ENCODE data around the gene TRPM2. TPM values are rescaled to one million over a fixed set of nuclear protein-coding genes. Genes with fewer than 3 reads are reported as not detected.
A peak's percentile ranks its signal among the peaks of the same experiment; 100 is the strongest.

The TRPM2 gene
- polyA plus RNA-seq = 10 to 100 TPM in 1 of 3 donors, 1 to 10 TPM in 2; 3.0 to 11.1 (median 4.4) TPM

DNA sequence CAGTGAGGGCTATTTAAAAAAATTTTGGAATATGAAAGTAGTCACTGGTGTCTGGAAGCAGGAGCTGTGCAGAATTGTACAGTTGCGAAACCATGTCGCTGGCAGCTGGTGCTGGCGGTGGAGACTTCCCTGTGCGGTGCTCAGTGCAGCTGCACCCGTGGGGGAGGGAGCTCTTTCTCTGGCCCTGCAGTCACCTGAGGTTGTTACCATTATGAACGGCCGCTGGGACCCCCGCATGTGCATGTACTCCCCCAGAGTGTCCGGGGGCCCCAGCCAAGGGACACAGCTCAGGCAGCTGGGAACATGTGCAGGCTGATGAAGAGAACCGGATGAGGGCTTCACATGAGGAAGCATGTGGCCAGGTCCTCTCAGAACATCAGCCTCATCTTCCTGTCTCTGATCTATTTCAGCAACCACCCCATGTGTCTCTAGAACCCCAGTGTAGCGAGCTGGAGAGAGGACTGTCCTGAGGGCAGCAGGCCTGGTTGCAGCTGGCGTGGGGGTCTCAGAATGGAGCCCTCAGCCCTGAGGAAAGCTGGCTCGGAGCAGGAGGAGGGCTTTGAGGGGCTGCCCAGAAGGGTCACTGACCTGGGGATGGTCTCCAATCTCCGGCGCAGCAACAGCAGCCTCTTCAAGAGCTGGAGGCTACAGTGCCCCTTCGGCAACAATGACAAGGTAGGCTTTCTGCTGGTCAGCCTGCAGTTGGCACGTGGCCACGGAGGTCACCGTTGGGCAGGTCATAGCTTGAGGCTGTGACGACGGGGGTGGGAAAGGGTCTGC lies at the start of gene TRPM2:
Gene TRPM2, plus strand, starts transcription at position 431 of the 780 bp plus-strand sequence. Its CDS starts 80 bp downstream, at position 511.
- peaks cover 5 to 24% (median 23%) of the 10 kb centered on the region in 3 donors for H3K36me3 Mint-ChIP-seq
- H3K4me1 Mint-ChIP-seq = peaks cover 50 to 51% of the 10 kb centered on the region in 2 donors
- no peaks in the 10 kb centered on the region for H3K9me3 Mint-ChIP-seq
- peaks cover 2 to 9% (median 2%) of the 10 kb centered on the region in 3 donors for H3K27me3 Mint-ChIP-seq (ENCODE audit: low read depth in 3 of 3)
- peak; percentile 44 to 51 (median 50) for DNase-seq
- peak within 1 kb of the TSS; percentile 65 to 82 (median 74) for H3K27ac Mint-ChIP-seq
- peak within 1 kb of the TSS; percentile 87 to 95 (median 91) for H3K4me3 Mint-ChIP-seq

DNA sequence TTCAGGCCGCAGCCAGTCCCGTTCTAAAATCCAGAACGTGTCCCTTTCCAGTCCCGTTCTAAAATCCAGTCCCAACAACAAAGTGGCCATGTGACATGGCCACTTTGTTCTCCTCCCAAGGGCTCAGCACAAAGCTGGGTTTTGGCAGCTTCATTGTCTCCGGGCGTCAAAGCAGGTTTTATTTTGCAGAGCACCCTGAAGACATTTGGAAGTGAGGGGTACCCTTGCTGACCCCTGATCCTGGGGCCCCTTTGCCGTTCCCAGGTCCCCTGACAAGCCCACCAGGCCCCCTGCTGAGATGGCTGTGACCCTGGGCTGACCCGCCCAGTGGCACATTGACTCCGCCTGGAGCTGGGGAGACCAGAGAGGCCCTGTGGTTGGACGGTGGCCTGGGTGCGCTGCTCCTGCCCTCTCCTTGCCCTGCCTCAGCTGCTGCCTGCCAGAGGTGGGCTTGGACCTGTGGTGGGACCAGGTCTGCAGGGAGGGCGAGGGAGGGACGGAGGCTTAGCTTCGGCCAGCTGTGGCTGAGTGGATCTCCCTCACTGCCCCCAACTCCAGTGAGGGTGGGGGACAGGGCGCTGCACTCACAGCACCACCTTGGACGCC lies 49.3 kb upstream of the TRPM2 start:
- no peak overlapping the region for H3K27ac Mint-ChIP-seq
- H3K4me1 Mint-ChIP-seq = peaks cover 23 to 34% of the 10 kb centered on the region in 2 donors
- no peak for DNase-seq
- peaks cover 0 to 4% (median 4%) of the 10 kb centered on the region in 3 donors for H3K27me3 Mint-ChIP-seq (ENCODE audit: low read depth in 3 of 3)
- no peaks in the 10 kb centered on the region for H3K36me3 Mint-ChIP-seq
- no peaks in the 10 kb centered on the region for H3K9me3 Mint-ChIP-seq
- H3K4me3 Mint-ChIP-seq = no peak overlapping the region

DNA sequence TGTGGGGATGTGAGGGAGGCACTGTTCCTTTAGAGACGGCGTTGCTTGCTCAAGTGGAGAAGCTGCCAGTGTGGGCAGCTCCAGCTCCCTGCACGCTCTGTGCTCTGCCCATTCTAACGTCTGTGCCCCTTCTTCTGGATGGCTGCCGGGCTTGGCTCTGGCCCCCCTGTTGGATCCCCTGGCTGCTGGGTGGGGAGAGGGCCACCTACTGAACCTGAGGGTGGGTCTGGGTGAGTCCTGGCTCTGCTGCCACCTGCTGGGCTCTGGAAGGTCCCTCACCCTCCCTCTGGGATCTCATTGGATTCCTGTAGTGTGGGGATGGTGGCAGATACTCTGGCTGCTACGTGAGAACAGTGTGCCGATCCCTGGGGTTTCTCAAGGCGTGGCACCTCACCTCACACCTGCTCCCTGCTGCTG lies 48.5 kb upstream of the TRPM2 start:
- Mint-ChIP-seq H3K27ac (peak overlapping the region in 4 of 6 donors; percentile 50 to 78 (median 52)), H3K4me1 (peaks cover 18 to 30% of the 10 kb centered on the region in 2 donors), H3K9me3 (no peaks in the 10 kb centered on the region), H3K36me3 (no peaks in the 10 kb centered on the region), H3K27me3 (ENCODE audit: low read depth in 3 of 3) (peaks cover 0 to 4% (median 1%) of the 10 kb centered on the region in 3 donors), H3K4me3 (no peak overlapping the region)
- peak; percentile 22 to 30 (median 28) for DNase-seq

DNA sequence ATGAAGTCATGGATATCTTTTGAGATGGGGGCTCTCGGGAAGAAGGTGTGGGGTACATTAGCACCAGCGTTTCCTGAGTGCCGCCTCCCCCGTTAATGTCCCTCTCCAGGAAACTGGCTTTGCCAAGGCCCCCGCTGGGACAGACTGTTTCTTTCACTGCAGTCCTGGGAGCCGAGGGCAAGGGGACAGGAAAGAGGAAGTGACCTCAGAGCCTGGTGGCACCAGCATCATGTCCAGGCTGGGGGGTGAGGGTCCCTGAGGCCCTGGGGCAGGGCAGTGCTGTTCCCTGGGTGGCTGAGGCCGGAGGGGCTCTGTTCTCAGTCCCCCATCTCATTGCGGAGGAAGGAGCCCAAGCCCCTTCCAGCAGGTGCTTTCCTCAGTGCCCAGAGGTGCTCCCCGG lies 47.7 kb upstream of the TRPM2 start:
- Mint-ChIP-seq H3K4me1 (peaks cover 18 to 30% of the 10 kb centered on the region in 2 donors), H3K27ac (no peak overlapping the region)
- no peak for DNase-seq

DNA sequence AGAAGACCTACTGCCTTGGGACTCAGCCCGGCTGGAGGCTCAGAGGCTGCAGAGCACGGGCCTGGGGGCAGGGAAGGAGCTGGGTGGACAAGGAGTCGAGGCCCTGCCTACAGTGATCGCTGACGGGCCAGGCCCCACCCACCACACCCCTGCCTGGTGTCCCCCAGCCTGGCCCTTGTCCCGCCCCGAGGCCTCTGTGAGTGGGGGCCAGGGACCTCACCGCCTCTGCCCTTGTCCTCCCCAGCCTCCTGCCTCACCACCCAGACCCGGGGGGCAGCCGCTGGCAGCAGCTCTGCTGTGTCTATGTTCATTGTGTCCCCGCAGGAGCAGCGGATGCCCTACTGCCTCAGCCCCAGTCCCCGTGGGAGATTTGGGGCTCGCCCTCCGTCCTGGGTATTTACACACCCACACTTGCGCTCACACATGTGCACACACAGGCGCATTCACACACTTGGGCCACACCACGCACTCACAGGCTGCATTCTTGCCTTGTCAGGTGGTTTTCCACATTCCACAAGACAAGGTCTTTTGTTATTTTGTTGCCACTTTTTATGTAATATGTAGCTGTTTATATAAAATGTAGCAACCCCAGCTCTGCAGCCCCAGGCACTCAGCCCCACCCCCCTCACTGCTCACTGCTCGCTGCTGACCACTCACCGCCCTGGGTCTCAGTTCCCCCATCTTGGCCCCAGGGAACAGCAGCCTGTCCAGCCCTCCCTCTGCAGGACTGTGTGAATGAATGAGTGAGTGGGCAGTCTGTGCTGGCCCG lies 46.3 kb upstream of the TRPM2 start:
- H3K4me3 Mint-ChIP-seq = no peak overlapping the region
- peaks cover 17 to 19% of the 10 kb centered on the region in 2 donors for H3K4me1 Mint-ChIP-seq
- peaks cover 5 to 7% (median 6%) of the 10 kb centered on the region in 3 donors for H3K36me3 Mint-ChIP-seq
- DNase-seq = no peak
- peaks cover 1 to 2% (median 2%) of the 10 kb centered on the region in 3 donors for H3K27me3 Mint-ChIP-seq (ENCODE audit: low read depth in 3 of 3)
- H3K9me3 Mint-ChIP-seq = no peaks in the 10 kb centered on the region
- H3K27ac Mint-ChIP-seq = peak overlapping the region in 1 of 6 donors; percentile 45

More for the DNA sequence above, 47.7 kb upstream of the TRPM2 start:
- H3K9me3 Mint-ChIP-seq = no peaks in the 10 kb centered on the region
- H3K27me3 Mint-ChIP-seq (ENCODE audit: low read depth in 3 of 3) = peaks cover 0 to 4% (median 1%) of the 10 kb centered on the region in 3 donors
- no peak overlapping the region for H3K4me3 Mint-ChIP-seq
- H3K36me3 Mint-ChIP-seq = no peaks in the 10 kb centered on the region

DNA sequence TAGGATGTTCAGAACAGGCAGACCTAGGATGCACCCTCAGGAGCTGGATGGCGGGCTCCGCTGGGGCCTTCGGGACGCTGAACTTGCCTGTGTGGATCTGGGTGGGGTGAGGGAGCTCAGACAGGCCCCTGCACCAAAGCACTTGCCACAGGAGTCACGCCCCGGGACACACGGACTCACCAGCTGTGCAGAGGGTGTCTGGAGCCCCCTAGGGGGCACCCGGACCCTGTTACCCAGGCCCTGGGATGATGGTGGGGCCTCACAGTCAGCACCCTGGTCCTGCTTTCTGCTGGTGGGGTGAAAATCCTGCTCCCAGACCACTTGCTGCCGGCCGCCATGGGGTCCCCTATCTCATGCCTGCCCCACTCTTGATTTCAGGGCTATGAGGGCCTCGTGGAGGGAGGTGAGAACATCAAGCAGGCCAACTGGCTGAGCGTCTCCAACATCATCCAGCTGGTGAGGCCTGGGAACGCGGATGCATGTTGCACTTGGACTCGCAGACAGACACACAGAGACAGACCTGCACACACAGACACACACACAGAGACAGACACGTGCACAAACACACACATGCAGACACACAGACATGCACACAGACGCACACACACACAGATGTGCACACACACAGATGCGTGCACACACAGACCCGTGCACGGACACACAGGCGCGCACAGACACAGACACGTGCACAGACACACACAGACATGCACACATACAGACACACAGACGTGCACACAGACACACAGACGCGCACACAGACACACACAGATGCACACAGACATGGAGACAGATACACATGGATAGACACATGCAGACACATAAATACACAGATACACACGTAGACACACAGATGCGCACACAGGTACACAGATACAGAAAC lies 42.6 kb upstream of the TRPM2 start:
- Mint-ChIP-seq H3K36me3 (peaks cover 5 to 7% (median 6%) of the 10 kb centered on the region in 3 donors), H3K4me3 (no peak overlapping the region), H3K27ac (peak overlapping the region in 2 of 6 donors; percentile 47 to 68), H3K9me3 (no peaks in the 10 kb centered on the region), H3K4me1 (peaks cover 0 to 4% of the 10 kb centered on the region in 2 donors), H3K27me3 (ENCODE audit: low read depth in 3 of 3) (peaks cover 1 to 3% (median 2%) of the 10 kb centered on the region in 3 donors)
- no peak for DNase-seq

DNA sequence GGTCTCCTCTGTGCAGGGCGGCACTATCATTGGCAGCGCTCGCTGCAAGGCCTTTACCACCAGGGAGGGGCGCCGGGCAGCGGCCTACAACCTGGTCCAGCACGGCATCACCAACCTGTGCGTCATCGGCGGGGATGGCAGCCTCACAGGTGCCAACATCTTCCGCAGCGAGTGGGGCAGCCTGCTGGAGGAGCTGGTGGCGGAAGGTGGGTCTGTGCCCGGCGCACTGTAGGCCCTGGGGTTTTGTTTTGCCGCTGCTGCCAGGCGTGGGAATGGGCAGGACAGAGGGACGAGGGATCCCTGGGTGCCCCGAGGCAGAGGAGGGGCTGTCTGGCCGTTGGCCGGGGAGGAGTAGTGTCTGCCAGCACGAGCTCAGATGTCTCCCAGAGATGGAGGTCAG lies 41.3 kb upstream of the TRPM2 start:
- no peak overlapping the region for H3K27ac Mint-ChIP-seq
- no peak for DNase-seq
- H3K9me3 Mint-ChIP-seq = no peaks in the 10 kb centered on the region
- H3K36me3 Mint-ChIP-seq = peaks cover 5 to 7% (median 6%) of the 10 kb centered on the region in 3 donors
- no peak overlapping the region for H3K4me3 Mint-ChIP-seq
- peaks cover 2 to 4% (median 3%) of the 10 kb centered on the region in 3 donors for H3K27me3 Mint-ChIP-seq (ENCODE audit: low read depth in 3 of 3)
- H3K4me1 Mint-ChIP-seq = peaks cover 0 to 3% of the 10 kb centered on the region in 2 donors

DNA sequence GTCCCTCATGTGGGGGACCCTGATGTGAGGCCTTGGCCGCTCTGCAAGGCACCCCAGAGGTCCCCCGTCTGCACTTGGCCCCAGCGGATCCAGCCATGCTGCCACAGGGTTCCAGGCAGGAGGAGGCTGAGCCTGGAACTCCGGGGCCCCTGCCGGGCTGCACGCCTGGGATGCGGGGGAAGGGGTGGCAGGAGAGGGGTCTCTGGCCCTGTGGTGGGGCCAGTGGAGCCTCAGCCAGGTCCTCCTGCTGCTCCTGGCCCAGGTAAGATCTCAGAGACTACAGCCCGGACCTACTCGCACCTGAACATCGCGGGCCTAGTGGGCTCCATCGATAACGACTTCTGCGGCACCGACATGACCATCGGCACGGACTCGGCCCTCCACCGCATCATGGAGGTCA lies 40.7 kb upstream of the TRPM2 start:
- H3K36me3 Mint-ChIP-seq = peaks cover 5 to 7% (median 6%) of the 10 kb centered on the region in 3 donors
- peaks cover 2 to 4% (median 3%) of the 10 kb centered on the region in 3 donors for H3K27me3 Mint-ChIP-seq (ENCODE audit: low read depth in 3 of 3)
- H3K27ac Mint-ChIP-seq = no peak overlapping the region

DNA sequence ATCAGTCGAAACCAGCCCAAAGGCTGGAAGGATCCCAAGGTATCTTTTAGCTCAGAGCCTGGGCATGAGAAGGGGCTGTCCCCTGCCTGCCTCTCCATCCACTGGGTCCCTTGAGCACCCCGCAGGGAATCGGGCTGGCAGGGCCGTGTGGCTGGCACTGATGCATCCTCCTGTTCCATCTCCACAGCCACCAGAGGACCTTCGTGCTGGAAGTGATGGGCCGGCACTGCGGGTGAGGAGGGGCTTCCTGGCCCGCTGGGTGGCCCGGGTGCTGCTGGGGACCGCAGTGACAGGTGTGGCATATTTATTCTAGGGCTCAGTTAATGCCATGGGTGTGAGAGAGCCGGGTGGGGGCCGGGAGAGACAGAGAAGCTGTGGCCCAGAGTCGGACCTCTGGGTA lies 40.0 kb upstream of the TRPM2 start:
- Mint-ChIP-seq H3K36me3 (peaks cover 5 to 7% (median 6%) of the 10 kb centered on the region in 3 donors), H3K27ac (no peak overlapping the region), H3K4me3 (no peak overlapping the region), H3K9me3 (no peaks in the 10 kb centered on the region), H3K4me1 (no peaks in the 10 kb centered on the region), H3K27me3 (ENCODE audit: low read depth in 3 of 3) (peaks cover 2 to 4% (median 4%) of the 10 kb centered on the region in 3 donors)
- DNase-seq = no peak

More for the DNA sequence above, 40.7 kb upstream of the TRPM2 start:
- Mint-ChIP-seq H3K9me3 (no peaks in the 10 kb centered on the region), H3K4me3 (no peak overlapping the region), H3K4me1 (peaks cover 0 to 3% of the 10 kb centered on the region in 2 donors)
- DNase-seq = no peak

DNA sequence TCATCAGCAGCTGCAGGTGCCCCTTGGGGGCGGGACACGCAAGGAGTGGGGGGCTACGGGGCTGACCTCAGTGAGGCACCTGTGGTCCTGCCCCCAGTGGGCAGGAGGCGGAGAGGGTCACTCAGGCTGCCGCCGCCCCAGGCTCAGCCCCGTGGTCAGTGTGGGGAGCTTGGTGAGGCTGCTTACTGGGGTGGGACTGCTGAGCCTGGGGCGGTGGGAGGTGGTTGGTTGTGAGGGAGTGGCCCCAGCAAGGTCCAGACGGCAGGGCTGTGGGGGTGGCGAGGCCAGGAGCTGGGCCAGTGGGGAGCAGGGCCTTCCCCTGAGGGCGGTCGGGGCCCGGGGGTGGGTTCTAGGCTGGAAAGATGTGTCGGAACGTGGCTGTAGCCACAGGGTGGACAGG lies 39.3 kb upstream of the TRPM2 start:
- no peaks in the 10 kb centered on the region for H3K9me3 Mint-ChIP-seq
- no peaks in the 10 kb centered on the region for H3K4me1 Mint-ChIP-seq
- peaks cover 5 to 7% (median 6%) of the 10 kb centered on the region in 3 donors for H3K36me3 Mint-ChIP-seq
- H3K4me3 Mint-ChIP-seq = no peak overlapping the region
- no peak overlapping the region for H3K27ac Mint-ChIP-seq
- peaks cover 2 to 4% (median 4%) of the 10 kb centered on the region in 3 donors for H3K27me3 Mint-ChIP-seq (ENCODE audit: low read depth in 3 of 3)
- DNase-seq = no peak

DNA sequence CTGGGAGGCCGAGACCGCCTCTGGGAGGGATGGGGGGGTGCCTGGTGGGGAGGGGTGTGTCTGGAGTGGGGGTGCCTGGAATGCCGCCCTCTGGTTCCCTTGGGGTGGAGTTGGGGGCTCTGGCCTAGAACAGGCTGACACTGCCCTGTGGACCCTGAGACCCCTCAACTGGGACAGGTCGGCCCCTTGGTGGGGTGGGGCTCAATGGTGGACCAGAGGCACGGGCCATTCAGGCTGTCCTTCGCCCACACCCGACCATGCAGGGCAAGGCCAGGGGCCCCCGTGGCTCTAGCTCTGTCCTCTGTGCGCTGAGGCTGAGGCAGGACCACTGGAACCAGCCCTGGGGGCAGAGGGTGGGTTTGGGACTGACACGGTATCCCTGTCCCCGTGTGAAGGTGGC lies 38.9 kb upstream of the TRPM2 start:
- Mint-ChIP-seq H3K9me3 (no peaks in the 10 kb centered on the region), H3K27ac (no peak overlapping the region), H3K4me3 (no peak overlapping the region), H3K4me1 (no peaks in the 10 kb centered on the region), H3K27me3 (ENCODE audit: low read depth in 3 of 3) (peaks cover 2 to 4% (median 4%) of the 10 kb centered on the region in 3 donors), H3K36me3 (peaks cover 5 to 7% (median 6%) of the 10 kb centered on the region in 3 donors)
- DNase-seq = no peak

DNA sequence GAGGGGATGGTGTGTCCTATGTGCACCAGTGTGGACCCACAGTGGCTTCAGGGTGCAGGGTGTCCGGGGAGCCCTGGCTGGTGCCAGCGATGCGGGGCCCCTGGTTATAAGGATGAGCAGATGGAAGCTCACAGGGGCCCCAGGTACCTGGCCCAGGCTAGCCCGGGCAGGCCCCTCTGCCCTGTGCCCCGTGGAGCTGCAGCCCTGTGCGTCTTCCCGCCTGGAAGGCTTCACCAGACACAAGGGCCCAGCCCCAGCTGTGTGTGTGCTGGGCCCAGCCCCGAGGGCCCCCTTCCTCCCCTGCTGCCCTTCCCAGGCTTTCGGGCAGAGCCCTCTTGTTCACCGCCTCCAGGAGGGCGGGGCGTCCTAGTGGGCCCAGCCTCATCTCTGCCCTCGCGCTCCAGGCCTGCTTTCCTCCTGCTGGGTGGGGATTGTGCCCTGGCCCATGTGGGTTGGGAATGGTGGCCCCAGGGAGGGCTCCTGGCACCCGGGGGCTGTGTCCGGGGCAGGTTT lies 37.7 kb upstream of the TRPM2 start:
- no peak overlapping the region for H3K27ac Mint-ChIP-seq
- H3K27me3 Mint-ChIP-seq (ENCODE audit: low read depth in 3 of 3) = peaks cover 2 to 4% (median 4%) of the 10 kb centered on the region in 3 donors
- peaks cover 5 to 7% (median 6%) of the 10 kb centered on the region in 3 donors for H3K36me3 Mint-ChIP-seq
- H3K4me1 Mint-ChIP-seq = no peaks in the 10 kb centered on the region
- no peak overlapping the region for H3K4me3 Mint-ChIP-seq
- no peaks in the 10 kb centered on the region for H3K9me3 Mint-ChIP-seq
- no peak for DNase-seq
